ENCODE measurements around the gene IQSEC1.

DNA sequence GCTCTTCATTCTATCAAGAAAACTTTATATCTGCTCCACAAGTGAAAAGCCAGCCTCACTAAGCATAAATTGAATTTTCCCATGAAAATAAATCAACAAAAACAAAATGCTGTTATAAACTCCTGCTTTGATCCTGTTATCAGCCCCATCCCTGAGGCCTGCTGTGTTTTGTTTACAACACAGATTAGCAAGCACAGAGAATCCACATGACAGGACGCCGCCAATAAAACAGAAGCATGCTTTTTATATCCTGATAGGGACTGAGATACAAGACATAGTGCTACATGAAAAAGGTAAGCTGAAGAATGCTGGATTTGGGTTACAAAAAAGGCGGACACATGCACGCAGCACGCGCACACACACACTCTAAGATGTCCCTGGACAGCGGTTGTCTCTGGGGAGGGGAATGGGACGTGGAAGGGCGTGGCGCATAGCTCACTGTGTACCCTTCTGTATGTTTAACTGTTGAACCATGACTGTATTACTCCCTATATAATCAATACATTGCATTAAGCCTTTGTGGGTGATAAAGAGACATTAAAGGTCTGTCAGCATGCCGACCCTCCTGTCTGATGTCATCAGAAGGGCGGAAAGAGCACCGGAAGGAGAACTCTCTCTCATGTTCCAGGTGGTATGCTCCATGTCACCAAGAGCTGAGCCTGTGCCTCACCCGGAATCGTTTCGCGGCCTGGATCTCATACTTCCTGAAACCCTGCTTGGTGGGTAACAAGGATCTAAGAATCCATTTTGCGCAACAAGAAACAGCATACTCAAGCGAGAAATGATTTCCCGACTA, 93.9 kb downstream of the IQSEC1 start:
- TF ChIP-seq BRCA1 (IDR thresholded peaks at IDR 0.05; ENCODE audit: low read depth, low read length) (no peak), EGR1 (IDR thresholded peaks at IDR 0.05; ENCODE audit: borderline replicate concordance, low read depth, low read length) (no peak), POLR2A (IDR thresholded peaks at IDR 0.05; ENCODE audit: control extremely low read depth in 1 of 2, low read depth in 2 of 2, low read length in 2 of 2) (no peak)
- TF ChIP-seq, protein P1, sequence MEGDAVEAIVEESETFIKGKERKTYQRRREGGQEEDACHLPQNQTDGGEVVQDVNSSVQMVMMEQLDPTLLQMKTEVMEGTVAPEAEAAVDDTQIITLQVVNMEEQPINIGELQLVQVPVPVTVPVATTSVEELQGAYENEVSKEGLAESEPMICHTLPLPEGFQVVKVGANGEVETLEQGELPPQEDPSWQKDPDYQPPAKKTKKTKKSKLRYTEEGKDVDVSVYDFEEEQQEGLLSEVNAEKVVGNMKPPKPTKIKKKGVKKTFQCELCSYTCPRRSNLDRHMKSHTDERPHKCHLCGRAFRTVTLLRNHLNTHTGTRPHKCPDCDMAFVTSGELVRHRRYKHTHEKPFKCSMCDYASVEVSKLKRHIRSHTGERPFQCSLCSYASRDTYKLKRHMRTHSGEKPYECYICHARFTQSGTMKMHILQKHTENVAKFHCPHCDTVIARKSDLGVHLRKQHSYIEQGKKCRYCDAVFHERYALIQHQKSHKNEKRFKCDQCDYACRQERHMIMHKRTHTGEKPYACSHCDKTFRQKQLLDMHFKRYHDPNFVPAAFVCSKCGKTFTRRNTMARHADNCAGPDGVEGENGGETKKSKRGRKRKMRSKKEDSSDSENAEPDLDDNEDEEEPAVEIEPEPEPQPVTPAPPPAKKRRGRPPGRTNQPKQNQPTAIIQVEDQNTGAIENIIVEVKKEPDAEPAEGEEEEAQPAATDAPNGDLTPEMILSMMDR (IDR thresholded peaks at IDR 0.05; ENCODE audit: control extremely low read depth in 1 of 3, insufficient read depth in 1 of 3, low read depth in 1 of 3, low read length in 3 of 3) = no peak
- TF ChIP-seq, protein P2, sequence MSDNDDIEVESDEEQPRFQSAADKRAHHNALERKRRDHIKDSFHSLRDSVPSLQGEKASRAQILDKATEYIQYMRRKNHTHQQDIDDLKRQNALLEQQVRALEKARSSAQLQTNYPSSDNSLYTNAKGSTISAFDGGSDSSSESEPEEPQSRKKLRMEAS (IDR thresholded peaks at IDR 0.05) = no peak
- TF ChIP-seq, protein P3, sequence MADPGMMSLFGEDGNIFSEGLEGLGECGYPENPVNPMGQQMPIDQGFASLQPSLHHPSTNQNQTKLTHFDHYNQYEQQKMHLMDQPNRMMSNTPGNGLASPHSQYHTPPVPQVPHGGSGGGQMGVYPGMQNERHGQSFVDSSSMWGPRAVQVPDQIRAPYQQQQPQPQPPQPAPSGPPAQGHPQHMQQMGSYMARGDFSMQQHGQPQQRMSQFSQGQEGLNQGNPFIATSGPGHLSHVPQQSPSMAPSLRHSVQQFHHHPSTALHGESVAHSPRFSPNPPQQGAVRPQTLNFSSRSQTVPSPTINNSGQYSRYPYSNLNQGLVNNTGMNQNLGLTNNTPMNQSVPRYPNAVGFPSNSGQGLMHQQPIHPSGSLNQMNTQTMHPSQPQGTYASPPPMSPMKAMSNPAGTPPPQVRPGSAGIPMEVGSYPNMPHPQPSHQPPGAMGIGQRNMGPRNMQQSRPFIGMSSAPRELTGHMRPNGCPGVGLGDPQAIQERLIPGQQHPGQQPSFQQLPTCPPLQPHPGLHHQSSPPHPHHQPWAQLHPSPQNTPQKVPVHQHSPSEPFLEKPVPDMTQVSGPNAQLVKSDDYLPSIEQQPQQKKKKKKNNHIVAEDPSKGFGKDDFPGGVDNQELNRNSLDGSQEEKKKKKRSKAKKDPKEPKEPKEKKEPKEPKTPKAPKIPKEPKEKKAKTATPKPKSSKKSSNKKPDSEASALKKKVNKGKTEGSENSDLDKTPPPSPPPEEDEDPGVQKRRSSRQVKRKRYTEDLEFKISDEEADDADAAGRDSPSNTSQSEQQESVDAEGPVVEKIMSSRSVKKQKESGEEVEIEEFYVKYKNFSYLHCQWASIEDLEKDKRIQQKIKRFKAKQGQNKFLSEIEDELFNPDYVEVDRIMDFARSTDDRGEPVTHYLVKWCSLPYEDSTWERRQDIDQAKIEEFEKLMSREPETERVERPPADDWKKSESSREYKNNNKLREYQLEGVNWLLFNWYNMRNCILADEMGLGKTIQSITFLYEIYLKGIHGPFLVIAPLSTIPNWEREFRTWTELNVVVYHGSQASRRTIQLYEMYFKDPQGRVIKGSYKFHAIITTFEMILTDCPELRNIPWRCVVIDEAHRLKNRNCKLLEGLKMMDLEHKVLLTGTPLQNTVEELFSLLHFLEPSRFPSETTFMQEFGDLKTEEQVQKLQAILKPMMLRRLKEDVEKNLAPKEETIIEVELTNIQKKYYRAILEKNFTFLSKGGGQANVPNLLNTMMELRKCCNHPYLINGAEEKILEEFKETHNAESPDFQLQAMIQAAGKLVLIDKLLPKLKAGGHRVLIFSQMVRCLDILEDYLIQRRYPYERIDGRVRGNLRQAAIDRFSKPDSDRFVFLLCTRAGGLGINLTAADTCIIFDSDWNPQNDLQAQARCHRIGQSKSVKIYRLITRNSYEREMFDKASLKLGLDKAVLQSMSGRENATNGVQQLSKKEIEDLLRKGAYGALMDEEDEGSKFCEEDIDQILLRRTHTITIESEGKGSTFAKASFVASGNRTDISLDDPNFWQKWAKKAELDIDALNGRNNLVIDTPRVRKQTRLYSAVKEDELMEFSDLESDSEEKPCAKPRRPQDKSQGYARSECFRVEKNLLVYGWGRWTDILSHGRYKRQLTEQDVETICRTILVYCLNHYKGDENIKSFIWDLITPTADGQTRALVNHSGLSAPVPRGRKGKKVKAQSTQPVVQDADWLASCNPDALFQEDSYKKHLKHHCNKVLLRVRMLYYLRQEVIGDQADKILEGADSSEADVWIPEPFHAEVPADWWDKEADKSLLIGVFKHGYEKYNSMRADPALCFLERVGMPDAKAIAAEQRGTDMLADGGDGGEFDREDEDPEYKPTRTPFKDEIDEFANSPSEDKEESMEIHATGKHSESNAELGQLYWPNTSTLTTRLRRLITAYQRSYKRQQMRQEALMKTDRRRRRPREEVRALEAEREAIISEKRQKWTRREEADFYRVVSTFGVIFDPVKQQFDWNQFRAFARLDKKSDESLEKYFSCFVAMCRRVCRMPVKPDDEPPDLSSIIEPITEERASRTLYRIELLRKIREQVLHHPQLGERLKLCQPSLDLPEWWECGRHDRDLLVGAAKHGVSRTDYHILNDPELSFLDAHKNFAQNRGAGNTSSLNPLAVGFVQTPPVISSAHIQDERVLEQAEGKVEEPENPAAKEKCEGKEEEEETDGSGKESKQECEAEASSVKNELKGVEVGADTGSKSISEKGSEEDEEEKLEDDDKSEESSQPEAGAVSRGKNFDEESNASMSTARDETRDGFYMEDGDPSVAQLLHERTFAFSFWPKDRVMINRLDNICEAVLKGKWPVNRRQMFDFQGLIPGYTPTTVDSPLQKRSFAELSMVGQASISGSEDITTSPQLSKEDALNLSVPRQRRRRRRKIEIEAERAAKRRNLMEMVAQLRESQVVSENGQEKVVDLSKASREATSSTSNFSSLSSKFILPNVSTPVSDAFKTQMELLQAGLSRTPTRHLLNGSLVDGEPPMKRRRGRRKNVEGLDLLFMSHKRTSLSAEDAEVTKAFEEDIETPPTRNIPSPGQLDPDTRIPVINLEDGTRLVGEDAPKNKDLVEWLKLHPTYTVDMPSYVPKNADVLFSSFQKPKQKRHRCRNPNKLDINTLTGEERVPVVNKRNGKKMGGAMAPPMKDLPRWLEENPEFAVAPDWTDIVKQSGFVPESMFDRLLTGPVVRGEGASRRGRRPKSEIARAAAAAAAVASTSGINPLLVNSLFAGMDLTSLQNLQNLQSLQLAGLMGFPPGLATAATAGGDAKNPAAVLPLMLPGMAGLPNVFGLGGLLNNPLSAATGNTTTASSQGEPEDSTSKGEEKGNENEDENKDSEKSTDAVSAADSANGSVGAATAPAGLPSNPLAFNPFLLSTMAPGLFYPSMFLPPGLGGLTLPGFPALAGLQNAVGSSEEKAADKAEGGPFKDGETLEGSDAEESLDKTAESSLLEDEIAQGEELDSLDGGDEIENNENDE (IDR thresholded peaks at IDR 0.05; ENCODE audit: insufficient replicate concordance, low read length) = no peak
